OCI-LY1 (cell line): ENCODE results near the gene PRKCA.

Experiments
- H2AFZ ChIP-seq: fragments of 200-600 bp; sonication (generic), shearing (Covaris generic); 2 replicates; pipeline ENCODE4 v1.6.0; 2014; ENCODE audit warnings: antibody characterized with exemption, mild to moderate bottlenecking, low read length
- H3F3A ChIP-seq: fragments of 200-600 bp; sonication (generic), shearing (Covaris generic); 2 replicates; pipeline ENCODE4 v1.6.0; 2014; ENCODE audit warnings: mild to moderate bottlenecking, antibody characterized with exemption, low read length, moderate library complexity; ENCODE audit not compliant: insufficient read depth
- H3K27ac ChIP-seq: fragments of 200-600 bp; sonication (generic); 2 replicates; pipeline ENCODE4 v1.5.1; 2014; ENCODE audit warnings: low read length, mixed run types, mild to moderate bottlenecking, low read depth; ENCODE audit not compliant: poor library complexity, severe bottlenecking
- H3K27me3 ChIP-seq: fragments of 200-600 bp; sonication (generic); 2 replicates; pipeline ENCODE4 v1.6.0; 2014; ENCODE audit warnings: antibody characterized with exemption, mild to moderate bottlenecking, low read length, moderate library complexity; ENCODE audit not compliant: insufficient read depth
- H3K36me3 ChIP-seq: fragments of 200-600 bp; sonication (generic); 2 replicates; pipeline ENCODE4 v1.6.1; 2014; ENCODE audit warnings: mild to moderate bottlenecking, antibody characterized with exemption, low read length, moderate library complexity, mixed read lengths; ENCODE audit not compliant: insufficient read depth
- H3K4me1 ChIP-seq: fragments of 200-600 bp; sonication (generic); 2 replicates; pipeline ENCODE4 v1.5.1; 2014; ENCODE audit warnings: mild to moderate bottlenecking, low read length, moderate library complexity; ENCODE audit not compliant: insufficient read depth, severe bottlenecking
- H3K4me2 ChIP-seq: fragments of 200-600 bp; sonication (generic), shearing (Covaris generic); 2 replicates; pipeline ENCODE4 v1.6.1; 2014; ENCODE audit warnings: low read length
- H3K4me3 ChIP-seq: fragments of 200-600 bp; sonication (generic); 2 replicates; pipeline ENCODE4 v1.5.1; 2014; ENCODE audit warnings: low read length, low read depth, mild to moderate bottlenecking, mixed read lengths; ENCODE audit not compliant: poor library complexity, severe bottlenecking
- H3K79me2 ChIP-seq: fragments of 200-600 bp; shearing (Covaris generic); 2 replicates; pipeline ENCODE4 v1.6.1; 2016; ENCODE audit warnings: mixed run types, low read length, mixed read lengths; ENCODE audit not compliant: insufficient read depth
- H3K9ac ChIP-seq: fragments of 200-600 bp; sonication (generic), shearing (Covaris generic); 2 replicates; pipeline ENCODE4 v1.6.1; 2014; ENCODE audit warnings: mild to moderate bottlenecking, low read length, mixed read lengths
- H3K9me2 ChIP-seq: fragments of 200-600 bp; sonication (generic), shearing (Covaris generic); 2 replicates; pipeline ENCODE4 v1.6.1; 2014; ENCODE audit warnings: low read depth, mild to moderate bottlenecking, low read length, mixed read lengths
- H3K9me3 ChIP-seq: fragments of 200-600 bp; shearing (Covaris generic); 2 replicates; pipeline ENCODE4 v1.6.1; 2014; ENCODE audit warnings: low read length, mixed read lengths
- H4K20me1 ChIP-seq: fragments of 200-600 bp; sonication (generic), shearing (Covaris generic); 2 replicates; pipeline ENCODE4 v1.6.0; 2016; ENCODE audit warnings: mild to moderate bottlenecking, low read length; ENCODE audit not compliant: insufficient read depth
- CTCF ChIP-seq: fragments of 200-600 bp; sonication (generic), shearing (Covaris generic); IDR thresholded peaks from 2 replicates; pipeline ENCODE4 v1.5.1; 2017; ENCODE audit warnings: mild to moderate bottlenecking, antibody characterized with exemption, low read length, moderate library complexity, mixed read lengths
- EZH2 ChIP-seq: fragments of 200-600 bp; sonication (generic), shearing (Covaris generic); IDR thresholded peaks from 2 replicates; pipeline ENCODE4 v1.8.0; 2017; ENCODE audit warnings: borderline replicate concordance, mixed run types, mild to moderate bottlenecking, antibody characterized with exemption, low read length, moderate library complexity, mixed read lengths

PRKCA gene

GRCh38 chr17:66743511-66743910, 441.1 kb downstream of the PRKCA start:
- Histone ChIP-seq H4K20me1 (no peaks in the 10 kb centered on the region), H3F3A (no peaks in the 10 kb centered on the region), H3K9ac (no peak overlapping the region), H3K36me3 (peaks cover 29% of the 10 kb centered on the region), H3K4me3 (no peak overlapping the region), H3K79me2 (no peaks in the 10 kb centered on the region), H3K27ac (no peak overlapping the region), H3K4me2 (no peak overlapping the region), H3K4me1 (no peaks in the 10 kb centered on the region), H3K9me2 (no peaks in the 10 kb centered on the region), H3K27me3 (no peaks in the 10 kb centered on the region), H2AFZ (no peak overlapping the region), H3K9me3 (no peaks in the 10 kb centered on the region)
- TF ChIP-seq EZH2 (no peak), CTCF (no peak)

- TF ChIP-seq EZH2 (no peak), CTCF (no peak)
- Histone ChIP-seq H3K9ac (no peak overlapping the region), H3K27me3 (no peaks in the 10 kb centered on the region), H3K79me2 (no peaks in the 10 kb centered on the region), H4K20me1 (no peaks in the 10 kb centered on the region), H3K36me3 (peaks cover 21% of the 10 kb centered on the region), H2AFZ (no peak overlapping the region), H3K4me2 (no peak overlapping the region), H3F3A (no peaks in the 10 kb centered on the region), H3K4me1 (no peaks in the 10 kb centered on the region), H3K27ac (no peak overlapping the region), H3K9me2 (no peaks in the 10 kb centered on the region), H3K9me3 (no peaks in the 10 kb centered on the region), H3K4me3 (no peak overlapping the region)
Observed at GRCh38 chr17:66746736-66747135, 444.3 kb downstream of the PRKCA start.

- H3K27me3 ChIP-seq = no peaks in the 10 kb centered on the region
- H3K9me2 ChIP-seq = no peaks in the 10 kb centered on the region
- H3K4me2 ChIP-seq = no peak overlapping the region
- H3K4me1 ChIP-seq = no peaks in the 10 kb centered on the region
- H3K9ac ChIP-seq = no peak overlapping the region
- H3K4me3 ChIP-seq = no peak overlapping the region
- peaks cover 13% of the 10 kb centered on the region for H3K36me3 ChIP-seq
- H4K20me1 ChIP-seq = no peaks in the 10 kb centered on the region
- no peaks in the 10 kb centered on the region for H3K79me2 ChIP-seq
- TF ChIP-seq EZH2 (no peak), CTCF (no peak)
- H2AFZ ChIP-seq = no peak overlapping the region
- no peaks in the 10 kb centered on the region for H3F3A ChIP-seq
- no peaks in the 10 kb centered on the region for H3K9me3 ChIP-seq
- H3K27ac ChIP-seq = no peak overlapping the region
Observed at GRCh38 chr17:66747578-66748275, 445.3 kb downstream of the PRKCA start.
